GM18498 (cell line): ENCODE data around the gene COL25A1.
"Not testable (repeated sequence)": the region's sequence is repeated elsewhere in the genome, so short reads cannot be mapped to it uniquely, and the experiment has no call there.

Experiments used
- ATAC-seq: cut with Tn5 transposase; IDR thresholded peaks from one replicate; pipeline ENCODE4 v1.9.1; 2021; ENCODE audit warnings: mild to moderate bottlenecking, moderate library complexity; ENCODE audit not compliant: unreplicated experiment

COL25A1 gene

DNA sequence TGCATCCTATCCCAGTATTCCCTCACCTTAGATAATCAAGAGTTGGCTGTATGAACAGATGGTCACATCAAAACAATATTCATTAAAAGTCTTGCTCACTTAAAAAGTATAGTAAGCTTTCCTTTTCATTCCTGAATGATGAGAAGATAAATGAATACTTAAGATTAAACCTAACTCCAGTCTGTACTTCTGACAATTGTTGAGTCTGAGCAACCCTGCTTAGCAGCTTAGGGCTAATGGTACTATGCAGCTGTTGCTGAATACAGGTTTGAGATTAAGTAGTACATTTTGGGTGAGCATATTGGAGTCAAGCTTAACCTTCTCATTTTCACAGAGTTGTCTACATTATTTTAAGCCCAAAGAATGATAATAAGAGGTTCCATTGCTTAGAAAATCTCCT lies 417.9 kb downstream of the COL25A1 start:
- no peak for ATAC-seq

- ATAC-seq, result no peak
These were observed 420.5 kb downstream of the COL25A1 start for GRCh38 chr4:108881986-108882385.

GRCh38 chr4:108881190-108881589 lies 421.3 kb downstream of the COL25A1 start:
- ATAC-seq, result no peak

DNA sequence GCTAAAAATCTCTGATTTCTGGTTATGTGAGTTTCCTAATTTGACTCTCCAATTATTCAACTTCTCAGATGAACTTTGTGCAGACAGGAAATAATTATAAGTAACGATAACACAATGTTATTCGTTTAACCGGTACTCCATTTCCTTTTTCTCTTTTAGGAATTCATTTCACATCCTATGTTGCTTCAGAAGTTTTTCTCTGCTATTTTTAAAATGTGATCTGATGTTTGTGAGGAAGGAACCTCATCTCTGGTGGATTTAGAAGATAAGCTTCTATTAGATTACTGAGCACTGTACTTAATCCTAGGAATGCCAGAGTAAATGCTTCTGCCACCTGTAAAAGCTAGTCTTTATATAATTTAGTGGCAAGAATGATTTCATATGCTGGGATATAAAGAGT lies 423.7 kb downstream of the COL25A1 start:
- no peak for ATAC-seq

DNA sequence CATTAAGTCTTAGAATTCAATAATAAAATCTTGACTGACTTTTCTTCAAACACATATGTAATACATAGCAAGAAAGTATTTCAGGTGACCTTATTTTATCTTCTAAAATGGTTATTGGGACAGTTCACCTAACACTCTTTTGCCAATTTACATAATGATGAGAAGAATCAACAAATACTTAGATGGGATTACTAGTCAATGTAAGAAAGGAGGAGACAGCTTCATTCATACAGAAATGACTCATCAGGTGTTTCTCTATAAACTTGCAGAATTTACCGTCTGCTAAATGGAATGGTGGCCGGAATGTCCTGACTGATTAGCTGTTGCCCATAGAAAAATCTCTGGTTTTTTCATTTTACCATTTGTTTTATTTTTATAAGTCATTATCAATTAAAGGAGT lies 424.6 kb downstream of the COL25A1 start:
- ATAC-seq, result no peak

GRCh38 chr4:108874806-108875205 lies 427.7 kb downstream of the COL25A1 start:
- no peak for ATAC-seq

GRCh38 chr4:108869970-108870369 lies 432.5 kb downstream of the COL25A1 start:
- ATAC-seq, result not testable (repeated sequence)

DNA sequence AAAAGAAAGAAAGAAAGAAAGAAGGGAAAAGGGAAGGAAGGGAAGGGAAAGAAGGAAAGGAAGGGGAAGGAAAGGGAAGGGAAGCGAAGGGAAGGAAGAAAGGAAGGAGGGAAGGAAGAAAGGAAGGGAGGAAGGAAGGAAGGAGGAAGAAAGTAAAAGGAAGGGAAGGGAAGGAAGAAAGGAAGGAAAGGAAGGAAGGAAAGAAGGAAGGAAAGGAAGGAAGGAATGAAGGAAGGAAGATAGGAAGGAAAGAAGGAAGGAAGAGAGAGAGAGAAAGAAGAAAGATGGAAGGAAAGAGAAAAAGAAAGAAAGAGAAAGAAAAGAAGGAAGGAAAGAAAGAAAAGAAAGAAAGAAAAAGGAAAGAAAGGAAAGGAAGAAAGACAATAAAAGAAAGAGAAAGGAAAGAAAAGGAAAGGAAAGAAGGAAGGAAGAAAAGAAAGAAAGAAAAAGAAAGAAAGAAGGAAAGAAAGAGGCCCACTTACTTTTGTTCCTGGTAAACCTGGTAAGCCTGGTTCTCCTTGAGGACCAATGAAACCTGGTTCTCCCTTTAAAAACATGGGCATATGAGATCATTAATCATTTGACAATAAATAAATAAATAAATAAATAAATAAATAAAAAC lies 433.7 kb downstream of the COL25A1 start:
- no peak for ATAC-seq

GRCh38 chr4:108867476-108867875 lies 435.0 kb downstream of the COL25A1 start:
- no peak for ATAC-seq

- no peak for ATAC-seq
These were observed 441.1 kb downstream of the COL25A1 start for GRCh38 chr4:108861334-108861733.

GRCh38 chr4:108854786-108855185 lies 447.7 kb downstream of the COL25A1 start:
- ATAC-seq, result no peak

GRCh38 chr4:108852691-108853090 lies 449.8 kb downstream of the COL25A1 start:
- ATAC-seq, result no peak

- no peak for ATAC-seq
These were observed 451.1 kb downstream of the COL25A1 start for GRCh38 chr4:108851366-108851765.

GRCh38 chr4:108850219-108850649 lies 452.2 kb downstream of the COL25A1 start:
- peak; percentile 62 for ATAC-seq

GRCh38 chr4:108849611-108850168 lies 452.8 kb downstream of the COL25A1 start:
- ATAC-seq, result peak; percentile 91

DNA sequence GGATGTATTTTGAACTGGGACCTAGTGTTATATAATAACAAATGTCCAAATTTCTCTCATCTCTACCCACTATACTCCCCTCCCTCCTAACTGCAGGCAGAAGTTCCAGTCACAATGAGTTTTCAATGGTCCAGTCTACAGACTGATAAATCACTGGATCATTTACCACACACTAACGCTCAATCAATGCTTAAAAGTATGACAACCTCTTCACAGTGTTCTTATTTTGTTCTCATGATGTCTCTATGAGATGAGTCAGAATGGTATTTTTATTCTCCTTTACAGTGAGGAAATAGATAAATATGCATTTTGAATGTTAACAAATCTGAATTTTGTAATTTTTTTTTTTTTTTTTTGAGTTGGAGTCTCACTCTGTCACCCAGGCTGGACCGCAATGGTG lies 455.9 kb downstream of the COL25A1 start:
- no peak for ATAC-seq

GRCh38 chr4:108840426-108840975 lies 462.0 kb downstream of the COL25A1 start:
- no peak for ATAC-seq

DNA sequence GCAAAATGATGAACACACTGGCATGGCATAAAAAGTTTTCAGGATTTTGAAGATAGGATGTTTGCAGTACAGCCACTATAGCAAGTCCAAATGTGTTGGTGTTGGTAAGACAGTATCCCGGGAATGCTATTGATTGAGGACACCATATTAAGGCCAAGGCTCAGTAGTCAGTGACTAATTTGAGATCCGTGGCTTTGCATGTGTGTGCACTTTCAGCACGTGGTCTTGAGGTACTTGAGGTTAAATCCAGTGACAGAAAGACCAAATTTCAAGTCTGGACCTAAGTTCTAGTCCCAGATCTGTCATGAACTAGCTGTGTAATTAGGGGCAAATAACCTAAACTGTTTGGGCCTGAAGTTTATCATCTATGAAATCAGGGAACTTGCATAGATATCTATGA lies 463.1 kb downstream of the COL25A1 start:
- ATAC-seq, result no peak

- ATAC-seq, result no peak
These were observed 464.0 kb downstream of the COL25A1 start for GRCh38 chr4:108838451-108838850.

DNA sequence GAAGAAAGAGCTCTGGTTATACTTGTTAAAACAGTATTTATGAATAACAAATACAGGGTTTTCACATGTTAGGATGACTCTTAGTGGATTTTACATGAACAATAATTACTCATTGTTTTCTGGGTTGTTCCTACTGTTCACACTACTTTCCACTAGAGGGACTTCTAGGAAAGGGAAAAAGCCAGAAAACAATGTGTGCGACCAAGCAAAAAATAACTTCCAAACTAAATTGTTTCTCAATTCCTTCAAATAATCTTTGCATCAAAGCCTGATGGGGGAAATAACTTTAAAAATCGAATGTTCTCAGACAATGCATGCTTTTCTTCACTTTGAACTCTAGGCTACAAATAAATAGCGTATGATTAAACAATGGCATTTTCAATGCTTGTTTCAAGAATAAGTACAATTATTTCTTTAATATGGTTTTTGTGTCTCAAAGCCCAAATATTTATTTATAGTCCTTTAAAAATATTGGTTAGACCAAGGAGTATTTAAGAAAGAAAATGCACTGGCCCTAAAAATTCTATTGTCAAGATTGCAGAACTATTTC lies 467.5 kb downstream of the COL25A1 start:
- ATAC-seq, result no peak

- ATAC-seq, result no peak
These were observed 468.2 kb downstream of the COL25A1 start for GRCh38 chr4:108834166-108834834.

GRCh38 chr4:108833046-108833445 lies 469.4 kb downstream of the COL25A1 start:
- no peak for ATAC-seq
